Osteocyte (in vitro differentiated cells): ENCODE results near the gene RBM42. TPM values are rescaled to one million over a fixed set of nuclear protein-coding genes. Genes with fewer than 3 reads are reported as not detected.

ENCODE experiments used
- DNase-seq: peaks from one replicate; pipeline ENCODE4 v3.0.0; 2021; ENCODE audit warnings: mixed read lengths; ENCODE audit not compliant: unreplicated experiment; ENCODE audit errors: extremely low spot score
- H3K27ac Mint-ChIP-seq: one replicate; pipeline ENCODE4 v1.8.0; 2021; ENCODE audit warnings: mild to moderate bottlenecking, mixed read lengths; ENCODE audit not compliant: unreplicated experiment
- H3K27me3 Mint-ChIP-seq: one replicate; pipeline ENCODE4 v1.8.0; 2021; ENCODE audit warnings: mixed read lengths; ENCODE audit not compliant: unreplicated experiment
- H3K36me3 Mint-ChIP-seq: one replicate; pipeline ENCODE4 v1.8.0; 2021; ENCODE audit warnings: mixed read lengths; ENCODE audit not compliant: unreplicated experiment
- H3K4me1 Mint-ChIP-seq: one replicate; pipeline ENCODE4 v1.8.0; 2021; ENCODE audit warnings: mixed read lengths; ENCODE audit not compliant: unreplicated experiment
- H3K4me3 Mint-ChIP-seq: one replicate; pipeline ENCODE4 v1.8.0; 2021; ENCODE audit warnings: mild to moderate bottlenecking, moderate library complexity, mixed read lengths; ENCODE audit not compliant: unreplicated experiment
- H3K9me3 Mint-ChIP-seq: one replicate; pipeline ENCODE4 v1.8.0; 2021; ENCODE audit warnings: mixed read lengths; ENCODE audit not compliant: unreplicated experiment
- total RNA-seq: library from RNA; stranded (reverse); gene quantifications from 2 replicates; pipeline ENCODE4 v1.2.1, GENCODE V29; 2021
- TF ChIP-seq, protein P1 (sequence below): fragments of 200-600 bp; sonication (generic); IDR thresholded peaks from 2 replicates; pipeline ENCODE4 v1.5.0; 2021; ENCODE audit warnings: antibody characterized with exemption, mild to moderate bottlenecking, moderate library complexity

The RBM42 gene
- total RNA-seq, 1 donor from 2014 or later: 95.3 TPM

DNA sequence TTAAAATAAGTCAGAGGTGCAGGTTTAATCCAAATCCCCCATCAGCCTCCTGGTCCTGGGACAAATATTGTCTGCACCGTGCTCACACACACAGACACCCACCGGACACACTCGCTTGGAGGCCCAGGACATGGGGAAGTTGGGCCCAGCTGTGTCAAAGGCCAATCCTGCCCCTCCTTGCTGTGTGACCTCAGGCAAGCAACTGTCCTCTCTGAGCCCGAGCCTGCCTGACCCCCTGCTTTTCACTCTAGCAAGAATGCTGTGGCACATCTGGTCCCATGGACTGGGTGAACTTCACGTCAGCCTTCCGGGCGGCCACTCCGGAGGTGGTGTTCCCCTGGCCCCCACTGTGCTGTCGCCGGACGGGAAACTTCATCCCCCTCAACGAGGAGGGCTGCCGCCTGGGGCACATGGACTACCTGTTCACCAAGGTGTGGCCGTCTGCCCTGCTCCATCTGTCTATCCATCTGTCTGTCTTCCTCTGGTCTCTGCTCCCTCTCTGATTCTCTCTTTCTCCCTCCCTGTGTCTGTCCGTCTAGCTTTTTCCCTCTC, 46.8 kb downstream of the RBM42 start:
- Mint-ChIP-seq H3K4me3 (no peak overlapping the region), H3K27ac (no peak overlapping the region), H3K9me3 (no peaks in the 10 kb centered on the region), H3K36me3 (no peaks in the 10 kb centered on the region), H3K27me3 (peaks cover 8% of the 10 kb centered on the region), H3K4me1 (peaks cover 8% of the 10 kb centered on the region)
- TF ChIP-seq, protein P1, sequence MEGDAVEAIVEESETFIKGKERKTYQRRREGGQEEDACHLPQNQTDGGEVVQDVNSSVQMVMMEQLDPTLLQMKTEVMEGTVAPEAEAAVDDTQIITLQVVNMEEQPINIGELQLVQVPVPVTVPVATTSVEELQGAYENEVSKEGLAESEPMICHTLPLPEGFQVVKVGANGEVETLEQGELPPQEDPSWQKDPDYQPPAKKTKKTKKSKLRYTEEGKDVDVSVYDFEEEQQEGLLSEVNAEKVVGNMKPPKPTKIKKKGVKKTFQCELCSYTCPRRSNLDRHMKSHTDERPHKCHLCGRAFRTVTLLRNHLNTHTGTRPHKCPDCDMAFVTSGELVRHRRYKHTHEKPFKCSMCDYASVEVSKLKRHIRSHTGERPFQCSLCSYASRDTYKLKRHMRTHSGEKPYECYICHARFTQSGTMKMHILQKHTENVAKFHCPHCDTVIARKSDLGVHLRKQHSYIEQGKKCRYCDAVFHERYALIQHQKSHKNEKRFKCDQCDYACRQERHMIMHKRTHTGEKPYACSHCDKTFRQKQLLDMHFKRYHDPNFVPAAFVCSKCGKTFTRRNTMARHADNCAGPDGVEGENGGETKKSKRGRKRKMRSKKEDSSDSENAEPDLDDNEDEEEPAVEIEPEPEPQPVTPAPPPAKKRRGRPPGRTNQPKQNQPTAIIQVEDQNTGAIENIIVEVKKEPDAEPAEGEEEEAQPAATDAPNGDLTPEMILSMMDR: no peak
- DNase-seq: no peak

Other genes with a start within 250 kb of the RBM42 start
- gene FFAR2, start 180.8 kb upstream of the RBM42 start, total RNA-seq: not detected in 2 replicates
- not detected in 2 replicates for gene KRTDAP, start 138.6 kb upstream of the RBM42 start, total RNA-seq
- gene DMKN, start 115.4 kb upstream of the RBM42 start, total RNA-seq: not detected in 2 replicates
- not detected in 2 replicates for gene SBSN, start 100.7 kb upstream of the RBM42 start, total RNA-seq
- not detected in 2 replicates for gene GAPDHS, start 95.6 kb upstream of the RBM42 start, total RNA-seq
- gene TMEM147, start 83.4 kb upstream of the RBM42 start, total RNA-seq: 110 and 111 TPM in 2 replicates
- not detected in 2 replicates for gene ATP4A, start 65.4 kb upstream of the RBM42 start, total RNA-seq
- not detected in 2 replicates for gene PMIS2, start 42.9 kb upstream of the RBM42 start, total RNA-seq
- gene HAUS5, start 16.3 kb upstream of the RBM42 start, total RNA-seq: 15.0 and 16.6 TPM in 2 replicates
- 1.2 and 1.3 TPM in 2 replicates for gene ETV2, start 12.7 kb downstream of the RBM42 start, total RNA-seq
- gene COX6B1, start 19.3 kb downstream of the RBM42 start, total RNA-seq: 317 and 370 TPM in 2 replicates
- not detected in 2 replicates for gene UPK1A, start 37.5 kb downstream of the RBM42 start, total RNA-seq
- not detected in 2 replicates for gene ZBTB32, start 75.5 kb downstream of the RBM42 start, total RNA-seq
- 45.1 and 45.3 TPM in 2 replicates for gene KMT2B, start 89.0 kb downstream of the RBM42 start, total RNA-seq
- gene IGFLR1, start 113.4 kb downstream of the RBM42 start, total RNA-seq: 2.3 and 3.1 TPM in 2 replicates
- 35.9 and 44.9 TPM in 2 replicates for gene U2AF1L4, start 116.4 kb downstream of the RBM42 start, total RNA-seq
- gene PSENEN, start 116.6 kb downstream of the RBM42 start, total RNA-seq: 71.4 and 72.6 TPM in 2 replicates
- 14.1 and 15.7 TPM in 2 replicates for gene LIN37, start 119.5 kb downstream of the RBM42 start, total RNA-seq
- 0.37 and 0.64 TPM in 2 replicates for gene HSPB6, start 128.0 kb downstream of the RBM42 start, total RNA-seq
- 19.8 and 20.9 TPM in 2 replicates for gene PROSER3, start 129.1 kb downstream of the RBM42 start, total RNA-seq
- 10.1 and 15.2 TPM in 2 replicates for gene ARHGAP33, start 146.5 kb downstream of the RBM42 start, total RNA-seq
- gene PRODH2, start 183.8 kb downstream of the RBM42 start, total RNA-seq: not detected in 2 replicates
- not detected in 2 replicates for gene NPHS1, start 223.5 kb downstream of the RBM42 start, total RNA-seq
- gene KIRREL2, start 227.9 kb downstream of the RBM42 start, total RNA-seq: not detected in 2 replicates
- 12.6 and 14.7 TPM in 2 replicates for gene APLP1, start 239.5 kb downstream of the RBM42 start, total RNA-seq